Right lobe of liver (tissue), 6 donors: ENCODE measurements around the gene SLC47A2. TPM values are rescaled to one million over a fixed set of nuclear protein-coding genes. Genes with fewer than 3 reads are reported as not detected.

ENCODE experiments used
- ATAC-seq, 4 donors: fragments of 200-7000 bp; cut with Tn5 transposase; one replicate each; pipeline ENCODE4 v1.9.1; 2020; ENCODE audit warnings: mild to moderate bottlenecking in 4 of 4, moderate library complexity in 4 of 4
- DNase-seq, 3 donors: peaks; one replicate each; pipeline ENCODE4 v3.0.0-alpha.2; 2020
- H3K27ac ChIP-seq, 3 donors: fragments of 200-600 bp; one replicate each; pipeline ENCODE4 v1.8.0; 2022
- H3K27me3 ChIP-seq, 2 donors: fragments of 200-600 bp; one replicate each; pipeline ENCODE4 v1.8.0; 2022
- H3K36me3 ChIP-seq, 4 donors: fragments of 200-600 bp; sonication (generic) in 1 of 4; one replicate each; pipeline versions ENCODE4 v1.5.1 to v1.8.0; 2017 to 2022; ENCODE audit warnings: control low read depth in 1 of 4
- H3K4me1 ChIP-seq, 4 donors: fragments of 200-600 bp; sonication (generic) in 1 of 4; one replicate each; pipeline versions ENCODE4 v1.5.1 to v1.8.0; 2017 to 2022; ENCODE audit warnings: control low read depth in 1 of 4
- H3K4me3 ChIP-seq, 3 donors: fragments of 200-600 bp; one replicate each; pipeline ENCODE4 v1.8.0; 2022
- H3K9me3 ChIP-seq, 4 donors: fragments of 200-600 bp; sonication (generic) in 1 of 4; one replicate each; pipeline versions ENCODE4 v1.5.1 to v1.8.0; 2017 to 2022; ENCODE audit warnings: control low read depth in 1 of 4
- CTCF ChIP-seq, 4 donors: fragments of 200-600 bp in 3 of 4; fragments of 450-650 bp in 1 of 4; IDR thresholded peaks; one replicate each; pipeline versions ENCODE4 v1.5.1 to v1.8.0; 2016 to 2022; ENCODE audit warnings: antibody characterized with exemption in 4 of 4, mild to moderate bottlenecking in 2 of 4
- POLR2A ChIP-seq: fragments of 450-650 bp; IDR thresholded peaks from one replicate; pipeline ENCODE4 v1.6.1; 2017; ENCODE audit warnings: antibody characterized with exemption, mild to moderate bottlenecking
- WGBS: methylation state at CpG from one replicate; pipeline ENCODE4 v1.1.6; 2018; ENCODE audit warnings: low coverage, low lambda C conversion rate; ENCODE audit not compliant: insufficient coverage; ENCODE audit errors: missing lambda C conversion rate; 5-methylcytosine and 5-hydroxymethylcytosine counted together
- intact Hi-C, 2 donors: fragments of 100-400 bp; cut with DNase I; formaldehyde crosslinking; loops; one replicate each; pipeline versions ENCODE4 v1.11.2 to v1.14.1; 2022
- small RNA-seq, 2 experiments: library from RNA; depleted of rRNA; stranded (forward); fragments of <200 nt; gene quantifications; one replicate each; pipeline ENCODE3, GENCODE V24; 2016
- total RNA-seq, 6 experiments: library from RNA; depleted of rRNA in 2 of 6; stranded (reverse); fragments of >200 nt in 2 of 6; fragmentation: NEBNext Ultra II Directional in 3 of 6; extraction: Animal tissue kit (Norgen Biotek cat#: 25700) in 3 of 6; gene quantifications; one replicate each; pipeline versions ENCODE4 v1.1.0 to v1.2.4, GENCODE V29; 2016 to 2023
- donor health status: DM: no; HTN: yes; CAD: no.
- donor health status: DM: no; HTN: no; CAD: no.
- donor health status: DM: no; HTN: no; CAD: no.
- donor health status: DM: no; HTN: yes; CAD: no.
- donor health status: DM: no; HTN: yes; CAD: no.

Gene SLC47A2
- total RNA-seq, 6 experiments from 2014 or later, result not detected

GRCh38 chr17:19631905-19632304 lies 84.5 kb downstream of the SLC47A2 start:
- Histone ChIP-seq H3K9me3 (no peaks in the 10 kb centered on the region), H3K36me3 (no peaks in the 10 kb centered on the region), H3K27me3 (no peaks in the 10 kb centered on the region), H3K4me3 (no peak overlapping the region), H3K27ac (no peak overlapping the region), H3K4me1 (peaks cover 0 to 33% (median 2%) of the 10 kb centered on the region in 4 donors)
- TF ChIP-seq CTCF (IDR thresholded peaks at IDR 0.05), result no peak
- no peak for TF ChIP-seq POLR2A
- ATAC-seq (no peak), DNase-seq (no peak)
- 79% methylated on average over 2 of the region's 2 CpGs for WGBS
- intact Hi-C loops, result no loop called here

- no peak for ATAC-seq
- TF ChIP-seq CTCF (IDR thresholded peaks at IDR 0.05) (no peak), POLR2A (no peak)
- Histone ChIP-seq H3K27me3 (no peaks in the 10 kb centered on the region), H3K4me3 (no peak overlapping the region), H3K4me1 (peaks cover 0 to 43% (median 2%) of the 10 kb centered on the region in 4 donors), H3K36me3 (no peaks in the 10 kb centered on the region), H3K9me3 (no peaks in the 10 kb centered on the region), H3K27ac (no peak overlapping the region)
- no peak for DNase-seq
- WGBS, result 86% methylated on average over 1 of the region's 1 CpG
- intact Hi-C loops, result no loop called here
Measured at GRCh38 chr17:19630661-19631060, 85.7 kb downstream of the SLC47A2 start.

GRCh38 chr17:19630035-19630434 lies 86.3 kb downstream of the SLC47A2 start:
- 73% methylated on average over 4 of the region's 4 CpGs for WGBS
- Histone ChIP-seq H3K9me3 (no peaks in the 10 kb centered on the region), H3K4me1 (peaks cover 0 to 38% (median 2%) of the 10 kb centered on the region in 4 donors), H3K27me3 (no peaks in the 10 kb centered on the region), H3K36me3 (no peaks in the 10 kb centered on the region), H3K4me3 (no peak overlapping the region), H3K27ac (no peak overlapping the region)
- intact Hi-C loops, result no loop called here
- peak in 2 of 4 donors; percentile 13 to 69 for ATAC-seq
- DNase-seq, result no peak
- TF ChIP-seq CTCF (IDR thresholded peaks at IDR 0.05), result no peak
- TF ChIP-seq POLR2A, result no peak

- intact Hi-C loops, result no loop called here
- H3K27ac ChIP-seq, result no peak overlapping the region
- DNase-seq, result no peak
- no peaks in the 10 kb centered on the region for H3K9me3 ChIP-seq
- no peak overlapping the region for H3K4me3 ChIP-seq
- no peaks in the 10 kb centered on the region for H3K36me3 ChIP-seq
- TF ChIP-seq CTCF (IDR thresholded peaks at IDR 0.05) (no peak), POLR2A (no peak)
- no peaks in the 10 kb centered on the region for H3K27me3 ChIP-seq
- H3K4me1 ChIP-seq, result peaks cover 0 to 32% (median 0%) of the 10 kb centered on the region in 4 donors
- WGBS, result 22% methylated on average over 3 of the region's 3 CpGs
- peak in 2 of 4 donors; percentile 31 to 60 for ATAC-seq
Measured at GRCh38 chr17:19629449-19629848, 86.9 kb downstream of the SLC47A2 start.

Small RNAs within 50 kb of the gene (small RNA-seq; reads per million reads assigned to genes)
- 0 reads per million in 2 experiments for gene RF00322

Other genes with a start within 250 kb of the SLC47A2 start
- gene SLC47A1, start 182.7 kb downstream of the SLC47A2 start, total RNA-seq, result 100 to 1,000 TPM in 2 of 6 experiments, 10 to 100 TPM in 4; 47.5 to 182 (median 67.4) TPM
- gene ALDH3A2, start 67.8 kb downstream of the SLC47A2 start, total RNA-seq, result 100 to 1,000 TPM; 102 to 264 (median 182) TPM
- gene ALDH3A1, start 31.7 kb upstream of the SLC47A2 start, total RNA-seq, result 10 to 100 TPM in 2 of 6 experiments, 1 to 10 TPM in 2, under 1 TPM in 2; 0.26 to 13.8 (median 1.7) TPM
- gene ULK2, start 151.4 kb upstream of the SLC47A2 start, total RNA-seq, result 1 to 10 TPM; 3.5 to 6.1 (median 4.8) TPM